ENCODE results near the gene SSBP2. TPM values are rescaled to one million over a fixed set of nuclear protein-coding genes. Genes with fewer than 3 reads are reported as not detected.

The SSBP2 gene
- total RNA-seq, 1 donor from 2014 or later, result 146 TPM

GRCh38 chr5:81788329-81788728 is 37.4 kb upstream of the SSBP2 start:
- no peak for TF ChIP-seq CTCF (IDR thresholded peaks at IDR 0.05; ENCODE audit: partially characterized antibody, unreplicated experiment)
- no peak for DNase-seq
- Mint-ChIP-seq H3K27ac (ENCODE audit: unreplicated experiment) (no peak overlapping the region), H3K9me3 (ENCODE audit: unreplicated experiment) (no peaks in the 10 kb centered on the region), H3K27me3 (ENCODE audit: unreplicated experiment) (no peaks in the 10 kb centered on the region), H3K36me3 (ENCODE audit: unreplicated experiment) (no peaks in the 10 kb centered on the region), H3K4me1 (ENCODE audit: low read depth, unreplicated experiment) (peaks cover 12% of the 10 kb centered on the region), H3K4me3 (ENCODE audit: unreplicated experiment) (no peak overlapping the region)

GRCh38 chr5:81787474-81788242 is 36.8 kb upstream of the SSBP2 start:
- Mint-ChIP-seq H3K4me1 (ENCODE audit: low read depth, unreplicated experiment) (peaks cover 18% of the 10 kb centered on the region), H3K4me3 (ENCODE audit: unreplicated experiment) (no peak overlapping the region), H3K27ac (ENCODE audit: unreplicated experiment) (no peak overlapping the region), H3K9me3 (ENCODE audit: unreplicated experiment) (no peaks in the 10 kb centered on the region), H3K27me3 (ENCODE audit: unreplicated experiment) (no peaks in the 10 kb centered on the region), H3K36me3 (ENCODE audit: unreplicated experiment) (no peaks in the 10 kb centered on the region)
- TF ChIP-seq CTCF (IDR thresholded peaks at IDR 0.05; ENCODE audit: partially characterized antibody, unreplicated experiment), result no peak
- no peak for DNase-seq

- Mint-ChIP-seq H3K27me3 (ENCODE audit: unreplicated experiment) (no peaks in the 10 kb centered on the region), H3K4me3 (ENCODE audit: unreplicated experiment) (no peak overlapping the region), H3K4me1 (ENCODE audit: low read depth, unreplicated experiment) (peaks cover 18% of the 10 kb centered on the region), H3K36me3 (ENCODE audit: unreplicated experiment) (no peaks in the 10 kb centered on the region), H3K27ac (ENCODE audit: unreplicated experiment) (no peak overlapping the region), H3K9me3 (ENCODE audit: unreplicated experiment) (no peaks in the 10 kb centered on the region)
- no peak for TF ChIP-seq CTCF (IDR thresholded peaks at IDR 0.05; ENCODE audit: partially characterized antibody, unreplicated experiment)
- DNase-seq, result no peak
These were observed 36.1 kb upstream of the SSBP2 start for GRCh38 chr5:81786991-81787390.

- DNase-seq, result no peak
- Mint-ChIP-seq H3K9me3 (ENCODE audit: unreplicated experiment) (no peaks in the 10 kb centered on the region), H3K27me3 (ENCODE audit: unreplicated experiment) (no peaks in the 10 kb centered on the region), H3K36me3 (ENCODE audit: unreplicated experiment) (no peaks in the 10 kb centered on the region), H3K4me3 (ENCODE audit: unreplicated experiment) (no peak overlapping the region), H3K4me1 (ENCODE audit: low read depth, unreplicated experiment) (peaks cover 18% of the 10 kb centered on the region), H3K27ac (ENCODE audit: unreplicated experiment) (no peak overlapping the region)
- TF ChIP-seq CTCF (IDR thresholded peaks at IDR 0.05; ENCODE audit: partially characterized antibody, unreplicated experiment), result no peak
These were observed 35.6 kb upstream of the SSBP2 start for GRCh38 chr5:81786496-81786895.

GRCh38 chr5:81785322-81785721 is 34.4 kb upstream of the SSBP2 start:
- Mint-ChIP-seq H3K36me3 (ENCODE audit: unreplicated experiment) (no peaks in the 10 kb centered on the region), H3K9me3 (ENCODE audit: unreplicated experiment) (no peaks in the 10 kb centered on the region), H3K27ac (ENCODE audit: unreplicated experiment) (no peak overlapping the region), H3K4me1 (ENCODE audit: low read depth, unreplicated experiment) (peaks cover 17% of the 10 kb centered on the region), H3K4me3 (ENCODE audit: unreplicated experiment) (no peak overlapping the region), H3K27me3 (ENCODE audit: unreplicated experiment) (no peaks in the 10 kb centered on the region)
- TF ChIP-seq CTCF (IDR thresholded peaks at IDR 0.05; ENCODE audit: partially characterized antibody, unreplicated experiment), result no peak
- no peak for DNase-seq
